Endothelial cell of umbilical vein (primary cell): Measurements from ENCODE around the gene HEXIM1. TPM values are rescaled to one million over a fixed set of nuclear protein-coding genes. Genes with fewer than 3 reads are reported as not detected.

Source experiments
- BruUV-seq: library from RNA; stranded (reverse); fragments of 400-500 nt; replicated peaks from 2 replicates; lab custom pipeline; 2021; lab: Mats Ljungman, UMichigan
- CTCF ChIA-PET: fragments of 300-600, 350-600 bp; sonication (Branson Sonifier 250); formaldehyde crosslinking; loops from one replicate; lab custom pipeline; 2021; ENCODE audit warnings: antibody characterized with exemption, inconsistent platforms; lab: Charles Lee
- POLR2A ChIA-PET: fragments of 300-600, 350-600 bp; sonication (Branson Sonifier 250); formaldehyde crosslinking; loops from one replicate; lab custom pipeline; 2021; ENCODE audit warnings: antibody characterized with exemption, inconsistent platforms; lab: Charles Lee
- DNase-seq: peaks from one replicate; pipeline ENCODE4 v3.0.0-alpha.2; 2011; ENCODE audit warnings: low read depth, low spot score
- FAIRE-seq: peaks from 2 replicates; lab custom pipeline; 2011; peaks lifted over from hg19 to GRCh38; lab: Jason Lieb, UNC
- H2AFZ ChIP-seq: 2 replicates; pipeline ENCODE4 v1.6.0; 2012; ENCODE audit warnings: low read depth, low read length, control low read depth, inconsistent platforms
- H3K27ac ChIP-seq: 2 replicates; pipeline ENCODE4 v1.5.1; 2011; ENCODE audit warnings: low read depth, mild to moderate bottlenecking, control low read depth, low read length, moderate library complexity; ENCODE audit not compliant: insufficient read depth
- H3K27me3 ChIP-seq, 2 experiments: 2 replicates each; pipeline versions ENCODE4 v1.6.0 to v1.6.1; 2011; ENCODE audit warnings: low read length in 2 of 2, mixed read lengths in 1 of 2; ENCODE audit not compliant: control insufficient read depth in 2 of 2, insufficient read depth in 2 of 2
- H3K36me3 ChIP-seq, 2 experiments: 2 replicates in 1 of 2; 3 replicates in 1 of 2; pipeline ENCODE4 v1.5.1; 2011; ENCODE audit warnings: low read length in 2 of 2, mild to moderate bottlenecking in 1 of 2, moderate library complexity in 1 of 2; ENCODE audit not compliant: control insufficient read depth in 2 of 2, insufficient read depth in 2 of 2; ENCODE audit errors: extremely low read depth in 1 of 2
- H3K4me1 ChIP-seq: 3 replicates; pipeline ENCODE4 v1.5.1; 2011; ENCODE audit warnings: mild to moderate bottlenecking, low read length; ENCODE audit not compliant: control insufficient read depth, insufficient read depth; ENCODE audit errors: extremely low read depth
- H3K4me2 ChIP-seq: 2 replicates; pipeline ENCODE4 v1.6.1; 2011; ENCODE audit warnings: low read length, control low read depth, mixed read lengths; ENCODE audit not compliant: insufficient read depth
- H3K4me3 ChIP-seq, 3 experiments: fragments of 200-600 bp in 1 of 3; sonication (generic), shearing (Covaris generic) in 1 of 3; replicated peaks in 1 of 3; 2 replicates each; pipeline ENCODE4 v1.5.1; 2011 to 2016; ENCODE audit warnings: control low read depth in 3 of 3, low read length in 3 of 3, mild to moderate bottlenecking in 2 of 3, inconsistent platforms in 1 of 3, low read depth in 1 of 3, moderate library complexity in 1 of 3; ENCODE audit not compliant: insufficient read depth in 1 of 3
- H3K79me2 ChIP-seq: 2 replicates; pipeline ENCODE4 v1.6.0; 2012; ENCODE audit warnings: low read length, inconsistent platforms; ENCODE audit not compliant: control insufficient read depth, insufficient read depth
- H3K9ac ChIP-seq: replicated peaks from 2 replicates; pipeline ENCODE3; 2011; ENCODE audit warnings: low read length, control low read depth; ENCODE audit not compliant: insufficient read depth; ENCODE audit errors: extremely low read depth
- H3K9me1 ChIP-seq: replicated peaks from 3 replicates; pipeline ENCODE4 v1.6.0; 2011; ENCODE audit warnings: mild to moderate bottlenecking, low read length; ENCODE audit not compliant: control insufficient read depth, insufficient read depth; ENCODE audit errors: extremely low read depth
- H3K9me3 ChIP-seq: replicated peaks from 2 replicates; pipeline ENCODE4 v1.5.1; 2012; ENCODE audit warnings: low read length, inconsistent platforms; ENCODE audit not compliant: control insufficient read depth, insufficient read depth
- H4K20me1 ChIP-seq: replicated peaks from 2 replicates; pipeline ENCODE3; 2011; ENCODE audit warnings: mild to moderate bottlenecking, low read length; ENCODE audit not compliant: control insufficient read depth, insufficient read depth; ENCODE audit errors: extremely low read depth
- CTCF ChIP-seq, 2 donors: IDR thresholded peaks; 1 replicate in 1 of 2; 2 replicates in 1 of 2; pipeline ENCODE4 v1.5.1; 2011; ENCODE audit warnings: low read length in 2 of 2, mild to moderate bottlenecking in 2 of 2, moderate library complexity in 2 of 2, control low read depth in 1 of 2, inconsistent platforms in 1 of 2, low read depth in 1 of 2; ENCODE audit not compliant: insufficient read depth in 1 of 2; ENCODE audit errors: extremely low read depth in 1 of 2
- EZH2 ChIP-seq: IDR thresholded peaks from 2 replicates; pipeline ENCODE4 v1.6.1; 2012; ENCODE audit warnings: borderline replicate concordance, low read depth, mild to moderate bottlenecking, moderate library complexity, low read length, inconsistent platforms; ENCODE audit not compliant: severe bottlenecking
- FOS ChIP-seq: IDR thresholded peaks from 2 replicates; pipeline ENCODE4 v1.6.1; 2011; ENCODE audit warnings: mild to moderate bottlenecking, low read length, moderate library complexity, borderline replicate concordance; ENCODE audit not compliant: insufficient read depth
- GATA2 ChIP-seq: IDR thresholded peaks from 2 replicates; pipeline ENCODE4 v1.7.0; 2011; ENCODE audit warnings: low read depth, mild to moderate bottlenecking, moderate library complexity, mixed read lengths, low read length; ENCODE audit not compliant: insufficient read length, insufficient read depth
- JUN ChIP-seq: IDR thresholded peaks from 2 replicates; pipeline ENCODE4 v1.6.1; 2011; ENCODE audit warnings: borderline replicate concordance, low read depth; ENCODE audit not compliant: insufficient read length, insufficient read depth
- MAX ChIP-seq: IDR thresholded peaks from 2 replicates; pipeline ENCODE4 v1.6.1; 2011; ENCODE audit not compliant: insufficient read depth, insufficient read length
- MYC ChIP-seq: IDR thresholded peaks from one replicate; pipeline ENCODE4 v1.6.1; 2011; ENCODE audit warnings: mild to moderate bottlenecking, low read depth, low read length
- POLR2A ChIP-seq: IDR thresholded peaks from 2 replicates; pipeline ENCODE4 v1.6.1; 2012; ENCODE audit warnings: low read depth, mild to moderate bottlenecking, control low read depth, low read length
- POLR2AphosphoS5 ChIP-seq: IDR thresholded peaks from 2 replicates; pipeline ENCODE4 v1.6.1; 2012; ENCODE audit warnings: low read depth, mild to moderate bottlenecking, control low read depth, low read length, moderate library complexity; ENCODE audit not compliant: insufficient read depth
- dilution Hi-C: fragments of 300-500 bp; cut with MboI; formaldehyde crosslinking; loops from one replicate; pipeline ENCODE4 v1.15.0; 2019; ENCODE audit warnings: low sequenced_read_pairs; ENCODE audit not compliant: extremely low pct_ligation_motif_present
- intact Hi-C: fragments of 100-400 bp; cut with micrococcal nuclease; formaldehyde crosslinking; loops from one replicate; pipeline ENCODE4 v1.10.0; 2022
- polyA plus RNA-seq, 4 experiments: library from polyadenylated mRNA; depleted of rRNA in 3 of 4; stranded (reverse) in 3 of 4; unstranded in 1 of 4; fragments of >200 nt; gene quantifications; 2 replicates each; pipeline versions ENCODE4 v1.2.1 to v1.2.3, GENCODE V29; 2011 to 2012; ENCODE audit warnings: missing spikeins in 1 of 4
- total RNA-seq: library from RNA; stranded (reverse); gene quantifications from 2 replicates; pipeline ENCODE4 v1.2.3, GENCODE V29; 2021

HEXIM1 gene
- total and polyA plus RNA-seq, 2 donors (not counting 3 experiments of a cell fraction or from before 2014, with no cell fraction given): 7.0 to 20.0 TPM

- no peaks in the 10 kb centered on the region for H3K27me3 ChIP-seq
- no peaks in the 10 kb centered on the region for H3K4me1 ChIP-seq
- POLR2A ChIA-PET: no interaction called here
- no peaks in the 10 kb centered on the region for H4K20me1 ChIP-seq
- no peak overlapping the region for H3K9ac ChIP-seq
- no peaks in the 10 kb centered on the region for H3K79me2 ChIP-seq
- no peak for FAIRE-seq
- H3K36me3 ChIP-seq: no peaks in the 10 kb centered on the region
- intact Hi-C loops: no loop called here
- H3K27ac ChIP-seq: no peak overlapping the region
- no peak overlapping the region for H2AFZ ChIP-seq
- no peaks in the 10 kb centered on the region for H3K9me3 ChIP-seq
- H3K9me1 ChIP-seq: no peaks in the 10 kb centered on the region
- dilution Hi-C loops: no loop called here
- CTCF ChIA-PET: interaction anchor here (0.8 to 2.2 kb wide), 3 partner anchors 20 to 42 kb away, joined by 3 to 22 read pairs (median 4); partner anchors contain the start of gene ACBD4
- no peak overlapping the region for H3K4me3 ChIP-seq
- no TSS peak for BruUV-seq
- TF ChIP-seq MAX (no peak), JUN (no peak), CTCF (IDR thresholded peaks at IDR 0.05; ENCODE audit: extremely low read depth in 1 of 2, insufficient read depth in 1 of 2, low read depth in 1 of 2, low read length in 2 of 2) (no peak), MYC (no peak), POLR2A (no peak), FOS (no peak), POLR2AphosphoS5 (no peak), GATA2 (no peak), EZH2 (no peak)
- DNase-seq: no peak
- H3K4me2 ChIP-seq: no peak overlapping the region
Measured at GRCh38 chr17:45177563-45177962, 29.3 kb downstream of the HEXIM1 start.
